H9 (cell line): ENCODE results near the gene GAS1. TPM values are rescaled to one million over a fixed set of nuclear protein-coding genes. Genes with fewer than 3 reads are reported as not detected.

Source experiments
- DNase-seq: peaks from one replicate; pipeline ENCODE4 v3.0.0-alpha.2; 2017
- H2AFZ ChIP-seq: one replicate; pipeline ENCODE4 v1.6.1; 2013; ENCODE audit warnings: mild to moderate bottlenecking, low read length, control low read depth, moderate library complexity
- H2AK5ac ChIP-seq: 2 replicates; pipeline ENCODE4 v1.6.1; 2013; ENCODE audit warnings: low read length, control low read depth, mixed read lengths; ENCODE audit not compliant: insufficient read length
- H2BK120ac ChIP-seq: one replicate; pipeline ENCODE4 v1.6.1; 2013; ENCODE audit warnings: low read depth, mild to moderate bottlenecking, low read length, control low read depth, inconsistent platforms; ENCODE audit not compliant: poor library complexity, severe bottlenecking
- H2BK12ac ChIP-seq: 2 replicates; pipeline ENCODE4 v1.6.1; 2013; ENCODE audit warnings: low read length, control low read depth, mixed read lengths, low read depth; ENCODE audit not compliant: insufficient read length
- H2BK15ac ChIP-seq: 2 replicates; pipeline ENCODE4 v1.6.1; 2013; ENCODE audit warnings: low read depth, low read length, control low read depth
- H2BK20ac ChIP-seq: one replicate; pipeline ENCODE4 v1.6.1; 2013; ENCODE audit warnings: low read depth, mild to moderate bottlenecking, low read length, control low read depth, inconsistent platforms; ENCODE audit not compliant: poor library complexity, severe bottlenecking
- H2BK5ac ChIP-seq: 2 replicates; pipeline ENCODE4 v1.6.1; 2013; ENCODE audit warnings: low read length, control low read depth, mixed read lengths; ENCODE audit not compliant: insufficient read length
- H3K14ac ChIP-seq: 2 replicates; pipeline ENCODE4 v1.6.1; 2013; ENCODE audit warnings: low read length, control low read depth; ENCODE audit not compliant: insufficient read depth
- H3K18ac ChIP-seq: 2 replicates; pipeline ENCODE4 v1.6.1; 2013; ENCODE audit warnings: low read depth, mild to moderate bottlenecking, mixed read lengths, low read length, control low read depth; ENCODE audit not compliant: insufficient read length
- H3K23ac ChIP-seq: 2 replicates; pipeline ENCODE4 v1.6.1; 2013; ENCODE audit warnings: low read length, control low read depth, mixed read lengths, low read depth; ENCODE audit not compliant: insufficient read length
- H3K23me2 ChIP-seq: 2 replicates; pipeline ENCODE4 v1.6.1; 2013; ENCODE audit warnings: low read depth, mild to moderate bottlenecking, mixed read lengths, low read length, control low read depth; ENCODE audit not compliant: insufficient read length, poor library complexity, severe bottlenecking
- H3K27ac ChIP-seq: 2 replicates; pipeline ENCODE4 v1.5.1; 2013; ENCODE audit warnings: low read length, control low read depth, mixed read lengths, low read depth; ENCODE audit not compliant: insufficient read length
- H3K27me3 ChIP-seq: 2 replicates; pipeline ENCODE4 v1.6.1; 2013; ENCODE audit warnings: low read length, control low read depth, inconsistent platforms; ENCODE audit not compliant: insufficient read depth
- H3K4ac ChIP-seq: 2 replicates; pipeline ENCODE4 v1.6.1; 2013; ENCODE audit warnings: low read depth, mild to moderate bottlenecking, control low read depth, inconsistent platforms, low read length, moderate library complexity
- H3K4me1 ChIP-seq: 2 replicates; pipeline ENCODE4 v1.6.1; 2013; ENCODE audit warnings: low read length, control low read depth, inconsistent platforms; ENCODE audit not compliant: insufficient read depth
- H3K4me2 ChIP-seq: 2 replicates; pipeline ENCODE4 v1.6.1; 2013; ENCODE audit warnings: low read length, control low read depth, mixed read lengths; ENCODE audit not compliant: insufficient read length, insufficient read depth
- H3K56ac ChIP-seq: 2 replicates; pipeline ENCODE4 v1.6.1; 2013; ENCODE audit warnings: low read depth, mild to moderate bottlenecking, mixed read lengths, low read length, control low read depth; ENCODE audit not compliant: insufficient read length
- H3K79me1 ChIP-seq: 2 replicates; pipeline ENCODE4 v1.6.1; 2013; ENCODE audit warnings: low read depth, mild to moderate bottlenecking, moderate library complexity, low read length, control low read depth, inconsistent platforms; ENCODE audit not compliant: insufficient read depth, poor library complexity, severe bottlenecking
- H3K79me2 ChIP-seq: 2 replicates; pipeline ENCODE4 v1.6.1; 2013; ENCODE audit warnings: low read length, control low read depth, inconsistent platforms; ENCODE audit not compliant: insufficient read depth
- H3K9ac ChIP-seq: 2 replicates; pipeline ENCODE4 v1.6.1; 2013; ENCODE audit warnings: low read length, control low read depth, mixed read lengths; ENCODE audit not compliant: insufficient read length; ENCODE audit errors: extremely low read depth
- H3K9me3 ChIP-seq: one replicate; pipeline ENCODE4 v1.6.1; 2013; ENCODE audit warnings: low read depth, low read length, inconsistent platforms; ENCODE audit not compliant: control insufficient read depth
- H3T11ph ChIP-seq: one replicate; pipeline ENCODE4 v1.6.1; 2013; ENCODE audit warnings: mild to moderate bottlenecking, low read length, control low read depth, inconsistent platforms
- H4K20me1 ChIP-seq: one replicate; pipeline ENCODE4 v1.6.1; 2013; ENCODE audit not compliant: control insufficient read depth, insufficient read length, insufficient read depth
- H4K5ac ChIP-seq: 2 replicates; pipeline ENCODE4 v1.6.1; 2013; ENCODE audit warnings: low read depth, mild to moderate bottlenecking, mixed read lengths, low read length, control low read depth; ENCODE audit not compliant: insufficient read length
- H4K8ac ChIP-seq: replicated peaks from 2 replicates; pipeline ENCODE4 v1.6.1; 2013; ENCODE audit warnings: low read length, control low read depth, mixed read lengths, low read depth; ENCODE audit not compliant: insufficient read length
- H4K91ac ChIP-seq: 2 replicates; pipeline ENCODE4 v1.6.1; 2013; ENCODE audit warnings: low read depth, mild to moderate bottlenecking, moderate library complexity, mixed read lengths, low read length, control low read depth; ENCODE audit not compliant: insufficient read length
- H3K27ac Mint-ChIP-seq, 3 experiments: 2 replicates in 2 of 3; 3 replicates in 1 of 3; pipeline ENCODE4 v1.8.0; 2020 to 2021; ENCODE audit warnings: mixed read lengths in 3 of 3, mild to moderate bottlenecking in 1 of 3, moderate library complexity in 1 of 3
- H3K27me3 Mint-ChIP-seq: 2 replicates; pipeline ENCODE4 v1.8.0; 2021; ENCODE audit warnings: low read depth, mild to moderate bottlenecking, moderate library complexity, mixed read lengths
- H3K36me3 Mint-ChIP-seq, 3 experiments: 2 replicates in 2 of 3; 3 replicates in 1 of 3; pipeline ENCODE4 v1.8.0; 2020 to 2021; ENCODE audit warnings: low read depth in 3 of 3, mixed read lengths in 3 of 3; ENCODE audit not compliant: insufficient read depth in 1 of 3
- H3K4me1 Mint-ChIP-seq, 2 experiments: 2 replicates each; pipeline ENCODE4 v1.8.0; 2020; ENCODE audit warnings: mixed read lengths in 2 of 2
- H3K4me3 Mint-ChIP-seq, 2 experiments: 2 replicates in 1 of 2; 3 replicates in 1 of 2; pipeline ENCODE4 v1.8.0; 2020 to 2021; ENCODE audit warnings: mild to moderate bottlenecking in 2 of 2, mixed read lengths in 2 of 2, moderate library complexity in 1 of 2
- H3K9me3 Mint-ChIP-seq, 2 experiments: 2 replicates in 1 of 2; 3 replicates in 1 of 2; pipeline ENCODE4 v1.8.0; 2020; ENCODE audit warnings: mild to moderate bottlenecking in 2 of 2, mixed read lengths in 2 of 2, moderate library complexity in 1 of 2
- WGBS: extraction: QIAGEN DNeasy Blood & Tissue Kit; methylation state at CpG from one replicate; pipeline ENCODE4 v1.1.7; 2013; ENCODE audit warnings: missing lambda C conversion rate, low lambda C conversion rate, mixed read lengths; ENCODE audit not compliant: insufficient read length; ENCODE audit errors: extremely low coverage; 5-methylcytosine and 5-hydroxymethylcytosine counted together
- total RNA-seq: library from RNA; stranded (reverse); gene quantifications from 2 replicates; pipeline ENCODE4 v1.2.1, GENCODE V29; 2021
- TF ChIP-seq, protein P1 (sequence below): fragments of 200-600 bp; sonication (generic); conservative IDR thresholded peaks from 3 replicates; pipeline ENCODE4 v1.8.0; 2021; ENCODE audit warnings: antibody characterized with exemption, mild to moderate bottlenecking

Gene GAS1
- total RNA-seq, 1 experiment from 2014 or later: 2.3 TPM

DNA sequence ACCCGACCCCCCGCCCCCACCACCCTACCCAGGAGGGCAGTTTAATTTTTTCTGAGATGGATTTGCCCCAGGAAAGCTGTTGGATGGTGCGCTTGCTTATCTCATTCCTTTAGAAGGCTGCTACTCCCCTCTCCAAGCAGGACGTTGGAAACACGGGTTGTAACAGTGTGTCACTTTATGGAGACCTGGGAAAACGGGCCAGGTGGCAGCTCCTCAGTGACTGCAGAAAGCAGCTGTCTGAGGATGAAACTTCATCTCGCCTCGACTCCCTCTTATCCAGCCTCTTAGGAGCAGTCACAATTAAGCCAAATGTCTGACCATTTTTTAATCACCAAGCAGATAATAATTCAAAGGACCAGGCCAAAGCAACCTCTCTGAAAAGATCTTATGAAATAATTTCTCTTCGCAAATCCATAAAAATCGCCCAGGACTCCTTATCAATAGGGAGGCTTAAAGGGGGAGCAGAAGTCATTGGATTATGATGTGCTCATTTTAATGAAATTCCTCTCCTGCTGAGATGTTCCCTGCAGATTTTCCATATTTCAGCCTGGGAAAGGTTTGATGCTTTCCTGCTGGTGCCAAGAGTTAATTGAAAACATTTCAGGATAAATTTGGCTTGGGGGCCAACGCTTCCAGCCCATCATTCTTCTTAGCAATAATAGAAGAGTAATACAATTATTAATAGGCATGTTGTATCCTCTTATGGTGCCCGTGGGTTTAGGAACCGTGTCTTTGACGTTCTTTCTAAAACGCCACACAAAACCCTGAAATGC lies 26.0 kb downstream of the GAS1 start:
- DNase-seq: no peak
- Histone ChIP-seq H3K9me3 (no peaks in the 10 kb centered on the region), H3K79me1 (no peaks in the 10 kb centered on the region), H4K91ac (no peak overlapping the region), H3K56ac (no peak overlapping the region), H2AFZ (no peak overlapping the region), H3K23ac (no peak overlapping the region), H3K27ac (no peak overlapping the region), H2BK5ac (no peak overlapping the region), H2BK12ac (no peak overlapping the region), H3K9ac (no peak overlapping the region), H2BK20ac (no peak overlapping the region), H3K27me3 (no peaks in the 10 kb centered on the region), H3K4ac (no peak overlapping the region), H3K79me2 (no peaks in the 10 kb centered on the region), H2BK15ac (no peak overlapping the region), H4K20me1 (no peaks in the 10 kb centered on the region), H3K4me1 (no peaks in the 10 kb centered on the region), H3K14ac (no peak overlapping the region), H2BK120ac (no peak overlapping the region), H3K18ac (no peak overlapping the region), H3K23me2 (no peaks in the 10 kb centered on the region), H4K8ac (no peak overlapping the region), H2AK5ac (no peak overlapping the region), H3K4me2 (no peak overlapping the region), H4K5ac (no peak overlapping the region), H3T11ph (no peak overlapping the region)
- Mint-ChIP-seq H3K36me3 (no peaks in the 10 kb centered on the region), H3K27me3 (peaks cover 3% of the 10 kb centered on the region), H3K27ac (no peak overlapping the region), H3K4me3 (no peak overlapping the region), H3K9me3 (no peaks in the 10 kb centered on the region; a peak in 1 of 5 replicates), H3K4me1 (peaks cover 0 to 15% of the 10 kb centered on the region in 2 experiments; a peak in 3 of 4 replicates)
- no CpG with 5 or more reads among the region's 15 CpGs for WGBS
- TF ChIP-seq, protein P1, sequence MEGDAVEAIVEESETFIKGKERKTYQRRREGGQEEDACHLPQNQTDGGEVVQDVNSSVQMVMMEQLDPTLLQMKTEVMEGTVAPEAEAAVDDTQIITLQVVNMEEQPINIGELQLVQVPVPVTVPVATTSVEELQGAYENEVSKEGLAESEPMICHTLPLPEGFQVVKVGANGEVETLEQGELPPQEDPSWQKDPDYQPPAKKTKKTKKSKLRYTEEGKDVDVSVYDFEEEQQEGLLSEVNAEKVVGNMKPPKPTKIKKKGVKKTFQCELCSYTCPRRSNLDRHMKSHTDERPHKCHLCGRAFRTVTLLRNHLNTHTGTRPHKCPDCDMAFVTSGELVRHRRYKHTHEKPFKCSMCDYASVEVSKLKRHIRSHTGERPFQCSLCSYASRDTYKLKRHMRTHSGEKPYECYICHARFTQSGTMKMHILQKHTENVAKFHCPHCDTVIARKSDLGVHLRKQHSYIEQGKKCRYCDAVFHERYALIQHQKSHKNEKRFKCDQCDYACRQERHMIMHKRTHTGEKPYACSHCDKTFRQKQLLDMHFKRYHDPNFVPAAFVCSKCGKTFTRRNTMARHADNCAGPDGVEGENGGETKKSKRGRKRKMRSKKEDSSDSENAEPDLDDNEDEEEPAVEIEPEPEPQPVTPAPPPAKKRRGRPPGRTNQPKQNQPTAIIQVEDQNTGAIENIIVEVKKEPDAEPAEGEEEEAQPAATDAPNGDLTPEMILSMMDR: no peak
